K562 (cell line): ENCODE results near the gene IL10RB. TPM values are rescaled to one million over a fixed set of nuclear protein-coding genes. Genes with fewer than 3 reads are reported as not detected.
A peak's percentile ranks its signal among the peaks of the same experiment; 100 is the strongest.

Experiments used
- FOXK1 ChIP-seq: sonication (generic); formaldehyde crosslinking; IDR thresholded peaks from 2 replicates; pipeline ENCODE4 v1.8.0; 2022; ENCODE audit warnings: missing genetic modification reagents, mild to moderate bottlenecking, borderline replicate concordance
- GATAD2A ChIP-seq: fragments of 450-650 bp; IDR thresholded peaks from 2 replicates; pipeline ENCODE4 v1.6.1; 2017
- KLF1 ChIP-seq: fragments of 450-650 bp; IDR thresholded peaks from 2 replicates; pipeline ENCODE4 v1.6.1; 2016; ENCODE audit warnings: missing genetic modification characterization, missing compliant biosample characterization
- MEF2A ChIP-seq: IDR thresholded peaks from 2 replicates; pipeline ENCODE4 v1.6.1; 2011; ENCODE audit warnings: low read depth, mild to moderate bottlenecking, low read length, moderate library complexity; ENCODE audit not compliant: control insufficient read depth
- MEIS2 ChIP-seq: fragments of 450-650 bp; IDR thresholded peaks from 2 replicates; pipeline ENCODE4 v1.6.1; 2014; ENCODE audit warnings: mild to moderate bottlenecking; ENCODE audit not compliant: partially characterized antibody
- POLR2A ChIP-seq: fragments of 450-650 bp; conservative IDR thresholded peaks from 2 replicates; pipeline ENCODE4 v1.6.1; 2016
- ZNF232 ChIP-seq: sonication (generic); formaldehyde crosslinking; IDR thresholded peaks from 2 replicates; pipeline ENCODE4 v1.8.0; 2022; ENCODE audit warnings: mild to moderate bottlenecking, missing genetic modification reagents
- ZNF75A ChIP-seq: fragments of 450-650 bp; formaldehyde crosslinking; IDR thresholded peaks from 2 replicates; pipeline ENCODE4 v1.4.0; 2020; ENCODE audit warnings: mild to moderate bottlenecking
- ZNF778 ChIP-seq: fragments of 450-650 bp; formaldehyde crosslinking; IDR thresholded peaks from 2 replicates; pipeline ENCODE4 v1.4.0; 2020; ENCODE audit warnings: mild to moderate bottlenecking, moderate library complexity
- ZZZ3 ChIP-seq: fragments of 450-650 bp; IDR thresholded peaks from 2 replicates; pipeline ENCODE4 v1.6.1; 2016; ENCODE audit warnings: antibody characterized with exemption, mild to moderate bottlenecking, moderate library complexity
- polyA plus RNA-seq, 8 experiments: library from polyadenylated mRNA; depleted of rRNA in 4 of 8; stranded (reverse) in 5 of 8; unstranded in 3 of 8; fragments of >200 nt; fragmentation: Nextera tagmentation in 2 of 8; fragmentation: Illumina TruSeq in 1 of 8; extraction: Ambion mirVana in 2 of 8; extraction: Trizol in 1 of 8; gene quantifications; 2 replicates each; pipeline versions ENCODE4 v1.2.1 to v1.2.3, GENCODE V29; 2011 to 2014; ENCODE audit warnings: inconsistent platforms in 1 of 8, missing spikeins in 1 of 8
- total RNA-seq, 7 experiments: library from RNA; depleted of rRNA in 6 of 7; stranded (reverse); fragments of >200 nt in 6 of 7; fragmentation: Illumina TruSeq in 2 of 7; extraction: Trizol in 2 of 7; gene quantifications; 2 replicates each; pipeline versions ENCODE4 v1.2.1 to v1.2.3, GENCODE V29; 2011 to 2021; ENCODE audit warnings: low replicate concordance in 1 of 7
- TF ChIP-seq, protein P1 (sequence below): sonication (generic); formaldehyde crosslinking; IDR thresholded peaks from 2 replicates; pipeline ENCODE4 v1.8.0; 2022; ENCODE audit warnings: mild to moderate bottlenecking, missing genetic modification reagents
- TF ChIP-seq, protein P2 (sequence below), 3 experiments: fragments of 200-800 bp in 1 of 3; fragments of 250-450 bp in 1 of 3; fragments of 450-650 bp in 1 of 3; sonication (Bioruptor Pico) in 1 of 3; sonication (Bioruptor generic) in 1 of 3; formaldehyde crosslinking in 1 of 3; IDR thresholded peaks; 2 replicates each; pipeline versions ENCODE4 v1.6.1 to v1.8.0; 2016 to 2022; ENCODE audit warnings: mild to moderate bottlenecking in 2 of 3, missing genetic modification characterization in 2 of 3, missing compliant biosample characterization in 1 of 3, moderate library complexity in 1 of 3
- TF ChIP-seq, protein P3 (sequence below), 2 experiments: IDR thresholded peaks in 1 of 2; conservative IDR thresholded peaks in 1 of 2; 2 replicates each; pipeline ENCODE4 v1.6.1; 2016; ENCODE audit warnings: low read depth in 2 of 2, mild to moderate bottlenecking in 1 of 2, missing compliant biosample characterization in 1 of 2, missing genetic modification characterization in 1 of 2, moderate library complexity in 1 of 2

IL10RB gene
- total and polyA plus RNA-seq, 9 of the 15 experiments (the other 6 are each of a cell fraction or from before 2014, with no cell fraction given): 10.9 to 33.8 (median 23.0) TPM

DNA sequence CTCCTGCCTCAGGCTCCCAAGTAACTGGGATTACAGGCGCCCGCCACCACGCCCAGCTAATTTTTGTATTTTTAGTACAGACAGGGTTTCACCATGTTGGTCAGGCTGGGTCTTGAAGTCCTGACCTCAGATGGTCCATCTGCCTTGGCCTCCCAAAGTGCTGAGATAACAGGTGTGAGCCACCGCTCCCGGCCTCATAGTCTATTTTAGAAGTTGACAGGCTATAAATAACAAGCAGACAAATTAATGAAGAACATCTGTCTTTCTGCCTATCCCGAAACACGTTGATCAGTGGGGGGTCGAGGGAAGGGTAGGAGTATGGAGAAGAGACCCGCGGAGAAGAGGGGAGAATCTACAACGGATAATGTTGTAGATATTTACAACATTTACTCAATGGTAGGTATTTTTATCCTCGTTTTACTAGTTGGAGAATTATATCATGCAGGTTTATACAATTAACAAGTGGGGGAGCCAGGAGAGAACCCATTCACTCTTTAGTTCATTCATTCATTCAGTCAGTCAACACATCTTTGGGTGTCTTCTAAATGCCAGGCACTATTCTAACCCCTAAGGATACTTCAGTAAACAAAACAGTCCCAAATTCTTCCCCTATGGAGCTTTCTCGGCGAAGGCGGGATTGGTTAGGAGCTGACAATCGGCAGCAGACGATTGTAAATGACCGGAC lies 36.9 kb upstream of the IL10RB start (continued):
- TF ChIP-seq ZZZ3 (no peak), FOXK1 (CRISPR knock-in tag) (no peak), KLF1 (tag) (no peak), POLR2A (no peak), MEF2A (peak; percentile 57; the same call in 1 of the 2 replicates), MEIS2 (peak; percentile 53), GATAD2A (no peak), ZNF75A (CRISPR knock-in tag) (no peak), ZNF232 (CRISPR knock-in tag) (0 out of 2 replicates have a peak, but pooled peaks have one; percentile 12), ZNF778 (no peak)
- TF ChIP-seq, protein P1, sequence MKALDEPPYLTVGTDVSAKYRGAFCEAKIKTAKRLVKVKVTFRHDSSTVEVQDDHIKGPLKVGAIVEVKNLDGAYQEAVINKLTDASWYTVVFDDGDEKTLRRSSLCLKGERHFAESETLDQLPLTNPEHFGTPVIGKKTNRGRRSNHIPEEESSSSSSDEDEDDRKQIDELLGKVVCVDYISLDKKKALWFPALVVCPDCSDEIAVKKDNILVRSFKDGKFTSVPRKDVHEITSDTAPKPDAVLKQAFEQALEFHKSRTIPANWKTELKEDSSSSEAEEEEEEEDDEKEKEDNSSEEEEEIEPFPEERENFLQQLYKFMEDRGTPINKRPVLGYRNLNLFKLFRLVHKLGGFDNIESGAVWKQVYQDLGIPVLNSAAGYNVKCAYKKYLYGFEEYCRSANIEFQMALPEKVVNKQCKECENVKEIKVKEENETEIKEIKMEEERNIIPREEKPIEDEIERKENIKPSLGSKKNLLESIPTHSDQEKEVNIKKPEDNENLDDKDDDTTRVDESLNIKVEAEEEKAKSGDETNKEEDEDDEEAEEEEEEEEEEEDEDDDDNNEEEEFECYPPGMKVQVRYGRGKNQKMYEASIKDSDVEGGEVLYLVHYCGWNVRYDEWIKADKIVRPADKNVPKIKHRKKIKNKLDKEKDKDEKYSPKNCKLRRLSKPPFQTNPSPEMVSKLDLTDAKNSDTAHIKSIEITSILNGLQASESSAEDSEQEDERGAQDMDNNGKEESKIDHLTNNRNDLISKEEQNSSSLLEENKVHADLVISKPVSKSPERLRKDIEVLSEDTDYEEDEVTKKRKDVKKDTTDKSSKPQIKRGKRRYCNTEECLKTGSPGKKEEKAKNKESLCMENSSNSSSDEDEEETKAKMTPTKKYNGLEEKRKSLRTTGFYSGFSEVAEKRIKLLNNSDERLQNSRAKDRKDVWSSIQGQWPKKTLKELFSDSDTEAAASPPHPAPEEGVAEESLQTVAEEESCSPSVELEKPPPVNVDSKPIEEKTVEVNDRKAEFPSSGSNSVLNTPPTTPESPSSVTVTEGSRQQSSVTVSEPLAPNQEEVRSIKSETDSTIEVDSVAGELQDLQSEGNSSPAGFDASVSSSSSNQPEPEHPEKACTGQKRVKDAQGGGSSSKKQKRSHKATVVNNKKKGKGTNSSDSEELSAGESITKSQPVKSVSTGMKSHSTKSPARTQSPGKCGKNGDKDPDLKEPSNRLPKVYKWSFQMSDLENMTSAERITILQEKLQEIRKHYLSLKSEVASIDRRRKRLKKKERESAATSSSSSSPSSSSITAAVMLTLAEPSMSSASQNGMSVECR (CRISPR knock-in tag): no peak
- TF ChIP-seq, protein P2, sequence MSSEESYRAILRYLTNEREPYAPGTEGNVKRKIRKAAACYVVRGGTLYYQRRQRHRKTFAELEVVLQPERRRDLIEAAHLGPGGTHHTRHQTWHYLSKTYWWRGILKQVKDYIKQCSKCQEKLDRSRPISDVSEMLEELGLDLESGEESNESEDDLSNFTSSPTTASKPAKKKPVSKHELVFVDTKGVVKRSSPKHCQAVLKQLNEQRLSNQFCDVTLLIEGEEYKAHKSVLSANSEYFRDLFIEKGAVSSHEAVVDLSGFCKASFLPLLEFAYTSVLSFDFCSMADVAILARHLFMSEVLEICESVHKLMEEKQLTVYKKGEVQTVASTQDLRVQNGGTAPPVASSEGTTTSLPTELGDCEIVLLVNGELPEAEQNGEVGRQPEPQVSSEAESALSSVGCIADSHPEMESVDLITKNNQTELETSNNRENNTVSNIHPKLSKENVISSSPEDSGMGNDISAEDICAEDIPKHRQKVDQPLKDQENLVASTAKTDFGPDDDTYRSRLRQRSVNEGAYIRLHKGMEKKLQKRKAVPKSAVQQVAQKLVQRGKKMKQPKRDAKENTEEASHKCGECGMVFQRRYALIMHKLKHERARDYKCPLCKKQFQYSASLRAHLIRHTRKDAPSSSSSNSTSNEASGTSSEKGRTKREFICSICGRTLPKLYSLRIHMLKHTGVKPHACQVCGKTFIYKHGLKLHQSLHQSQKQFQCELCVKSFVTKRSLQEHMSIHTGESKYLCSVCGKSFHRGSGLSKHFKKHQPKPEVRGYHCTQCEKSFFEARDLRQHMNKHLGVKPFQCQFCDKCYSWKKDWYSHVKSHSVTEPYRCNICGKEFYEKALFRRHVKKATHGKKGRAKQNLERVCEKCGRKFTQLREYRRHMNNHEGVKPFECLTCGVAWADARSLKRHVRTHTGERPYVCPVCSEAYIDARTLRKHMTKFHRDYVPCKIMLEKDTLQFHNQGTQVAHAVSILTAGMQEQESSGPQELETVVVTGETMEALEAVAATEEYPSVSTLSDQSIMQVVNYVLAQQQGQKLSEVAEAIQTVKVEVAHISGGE (CRISPR knock-in tag; IDR thresholded peaks at IDR 0.05): 0 out of 6 replicates have a peak, but pooled peaks of 1 of the 3 experiments have one; percentile 6
- TF ChIP-seq, protein P3, sequence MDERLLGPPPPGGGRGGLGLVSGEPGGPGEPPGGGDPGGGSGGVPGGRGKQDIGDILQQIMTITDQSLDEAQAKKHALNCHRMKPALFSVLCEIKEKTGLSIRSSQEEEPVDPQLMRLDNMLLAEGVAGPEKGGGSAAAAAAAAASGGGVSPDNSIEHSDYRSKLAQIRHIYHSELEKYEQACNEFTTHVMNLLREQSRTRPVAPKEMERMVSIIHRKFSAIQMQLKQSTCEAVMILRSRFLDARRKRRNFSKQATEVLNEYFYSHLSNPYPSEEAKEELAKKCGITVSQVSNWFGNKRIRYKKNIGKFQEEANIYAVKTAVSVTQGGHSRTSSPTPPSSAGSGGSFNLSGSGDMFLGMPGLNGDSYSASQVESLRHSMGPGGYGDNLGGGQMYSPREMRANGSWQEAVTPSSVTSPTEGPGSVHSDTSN (CRISPR knock-in tag; IDR thresholded peaks at IDR 0.05; ENCODE audit: low read depth): no peak
- TF ChIP-seq, protein P3 (tag; conservative IDR thresholded peaks at IDR 0.05; ENCODE audit: low read depth): 0 out of 2 replicates have a peak, but pooled peaks have one; percentile 30
